ENCODE data around the gene IL18. TPM values are rescaled to one million over a fixed set of nuclear protein-coding genes. Genes with fewer than 3 reads are reported as not detected.

IL18 gene
- total RNA-seq, 2 experiments from 2014 or later, result not detected

DNA sequence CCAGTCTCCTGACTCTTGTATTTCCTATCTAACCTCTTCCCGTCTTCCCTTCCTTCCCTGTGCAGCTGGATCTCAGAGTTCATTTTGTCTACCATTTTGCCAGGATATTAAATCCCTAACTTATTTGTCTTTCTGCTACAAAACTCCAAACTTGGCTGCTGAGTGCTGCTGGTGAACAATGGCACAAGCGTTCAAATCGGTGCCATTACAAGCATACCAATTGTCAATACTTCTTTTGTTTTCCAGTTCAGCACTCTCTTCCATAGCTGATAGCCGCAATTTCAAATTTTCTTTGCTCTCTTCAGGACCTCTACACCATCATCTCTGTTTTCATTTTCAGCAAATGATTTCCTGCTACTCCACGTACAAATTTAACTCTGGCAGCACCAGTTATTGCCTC is 13.4 kb downstream of the IL18 start:
- ATAC-seq (no peak), DNase-seq (no peak)
- no peak overlapping the region for H3K27ac Mint-ChIP-seq
- TF ChIP-seq CTCF (IDR thresholded peaks at IDR 0.05), result no peak
- H3K36me3 Mint-ChIP-seq (ENCODE audit: low read depth), result no peaks in the 10 kb centered on the region
- H3K27me3 Mint-ChIP-seq, result peaks cover 2% of the 10 kb centered on the region
- ChIA-PET POLR2A (no interaction called here), CTCF (interaction anchor here (0.8 kb wide), 1 partner anchor 129 kb away, joined by 3 read pairs; no protein-coding TSS in a partner anchor)
- no peak overlapping the region for H3K4me3 Mint-ChIP-seq
- no peaks in the 10 kb centered on the region for H3K9me3 Mint-ChIP-seq
- H3K4me1 Mint-ChIP-seq (ENCODE audit: low read depth), result no peaks in the 10 kb centered on the region
- intact Hi-C loops (cut with micrococcal nuclease), result no loop called here

DNA sequence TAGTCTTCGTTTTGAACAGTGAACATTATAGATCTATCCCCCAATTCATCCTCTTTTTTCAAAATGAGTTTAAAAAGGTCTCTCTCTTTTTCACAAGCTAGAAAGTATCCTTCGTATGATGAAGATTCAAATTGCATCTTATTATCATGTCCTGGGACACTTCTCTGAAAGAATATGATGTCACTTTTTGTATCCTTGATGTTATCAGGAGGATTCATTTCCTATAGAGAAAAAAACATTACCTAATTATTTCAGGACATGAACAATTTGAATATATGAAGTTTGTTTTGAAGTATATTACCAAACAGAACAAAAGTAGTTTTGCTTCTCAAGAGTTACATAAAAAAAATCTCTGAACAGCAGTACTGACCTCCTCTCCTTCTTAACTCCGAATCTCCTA is 20.3 kb downstream of the IL18 start:
- H3K9me3 Mint-ChIP-seq, result peaks cover 5% of the 10 kb centered on the region
- peaks cover 2% of the 10 kb centered on the region for H3K27me3 Mint-ChIP-seq
- no peak overlapping the region for H3K4me3 Mint-ChIP-seq
- H3K36me3 Mint-ChIP-seq (ENCODE audit: low read depth), result no peaks in the 10 kb centered on the region
- POLR2A ChIA-PET, result no interaction called here
- H3K4me1 Mint-ChIP-seq (ENCODE audit: low read depth), result no peaks in the 10 kb centered on the region
- no peak for ATAC-seq
- DNase-seq, result no peak
- CTCF ChIA-PET, result interaction anchor here (1.6 kb wide), 1 partner anchor 30 kb away, joined by 3 read pairs; no protein-coding TSS in a partner anchor
- TF ChIP-seq CTCF (IDR thresholded peaks at IDR 0.05), result no peak
- intact Hi-C loops (cut with micrococcal nuclease), result no loop called here
- H3K27ac Mint-ChIP-seq, result no peak overlapping the region

DNA sequence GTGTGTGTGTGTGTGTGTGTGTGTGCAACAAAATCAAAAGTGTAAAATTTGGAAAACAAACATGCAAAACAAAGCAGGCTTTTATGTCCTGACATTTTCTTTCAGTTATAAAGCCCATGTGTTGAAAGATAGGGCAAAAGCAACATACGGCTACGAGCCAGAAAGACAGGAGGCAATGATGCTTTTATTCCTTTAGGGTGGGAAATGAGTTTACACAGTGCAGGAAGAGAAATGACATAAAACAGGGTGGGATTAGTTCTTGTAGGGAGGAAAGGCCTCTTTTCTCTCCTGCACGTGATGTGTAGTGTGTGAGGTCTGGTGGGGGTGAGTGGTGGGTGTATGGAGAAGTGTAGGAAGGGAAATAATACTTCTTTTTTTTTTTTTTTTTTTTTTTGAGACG is 29.4 kb downstream of the IL18 start:
- H3K27me3 Mint-ChIP-seq, result no peaks in the 10 kb centered on the region
- H3K4me1 Mint-ChIP-seq (ENCODE audit: low read depth), result no peaks in the 10 kb centered on the region
- TF ChIP-seq CTCF (IDR thresholded peaks at IDR 0.05), result no peak
- POLR2A ChIA-PET, result no interaction called here
- intact Hi-C loops (cut with micrococcal nuclease), result no loop called here
- ATAC-seq, result no peak
- CTCF ChIA-PET, result no interaction called here
- no peak for DNase-seq
- H3K9me3 Mint-ChIP-seq, result no peaks in the 10 kb centered on the region
- no peaks in the 10 kb centered on the region for H3K36me3 Mint-ChIP-seq (ENCODE audit: low read depth)
- H3K27ac Mint-ChIP-seq, result no peak overlapping the region
- H3K4me3 Mint-ChIP-seq, result no peak overlapping the region

- no peak overlapping the region for H3K27ac Mint-ChIP-seq
- CTCF ChIA-PET, result no interaction called here
- intact Hi-C loops (cut with micrococcal nuclease), result no loop called here
- TF ChIP-seq CTCF (IDR thresholded peaks at IDR 0.05), result no peak
- H3K4me1 Mint-ChIP-seq (ENCODE audit: low read depth), result no peaks in the 10 kb centered on the region
- no peaks in the 10 kb centered on the region for H3K27me3 Mint-ChIP-seq
- H3K4me3 Mint-ChIP-seq, result no peak overlapping the region
- DNase-seq, result no peak
- POLR2A ChIA-PET, result no interaction called here
- H3K36me3 Mint-ChIP-seq (ENCODE audit: low read depth), result no peaks in the 10 kb centered on the region
- no peaks in the 10 kb centered on the region for H3K9me3 Mint-ChIP-seq
- no peak for ATAC-seq
Measured at GRCh38 chr11:112132737-112133136, 31.2 kb downstream of the IL18 start.

GRCh38 chr11:112129656-112130055 is 34.2 kb downstream of the IL18 start:
- H3K4me1 Mint-ChIP-seq (ENCODE audit: low read depth), result no peaks in the 10 kb centered on the region
- ChIA-PET POLR2A (no interaction called here), CTCF (interaction anchor here (1.1 to 1.3 kb wide), 3 partner anchors 14 to 459 kb away, joined by 3 to 4 read pairs (median 4); no protein-coding TSS in a partner anchor)
- no peak overlapping the region for H3K4me3 Mint-ChIP-seq
- H3K36me3 Mint-ChIP-seq (ENCODE audit: low read depth), result no peaks in the 10 kb centered on the region
- no peak for TF ChIP-seq CTCF (IDR thresholded peaks at IDR 0.05)
- H3K27ac Mint-ChIP-seq, result no peak overlapping the region
- ATAC-seq, result no peak
- H3K9me3 Mint-ChIP-seq, result no peaks in the 10 kb centered on the region
- no peak for DNase-seq
- intact Hi-C loops (cut with micrococcal nuclease), result no loop called here
- H3K27me3 Mint-ChIP-seq, result no peaks in the 10 kb centered on the region
